ENCODE measurements around the gene FBXW7. TPM values are rescaled to one million over a fixed set of nuclear protein-coding genes. Genes with fewer than 3 reads are reported as not detected.

FBXW7 gene
- total RNA-seq, 2 donors from 2014 or later = 37.7 to 55.0 TPM

- intact Hi-C loops (cut with DNase I) = no loop called here
- no peak for DNase-seq (ENCODE audit: low spot score)
Observed at GRCh38 chr4:152454398-152455011, 81.4 kb downstream of the FBXW7 start.

- no peak for DNase-seq (ENCODE audit: low spot score)
- intact Hi-C loops (cut with DNase I) = no loop called here
Observed at GRCh38 chr4:152451496-152451895, 84.4 kb downstream of the FBXW7 start.

- intact Hi-C loops (cut with DNase I) = loop anchor here in 1 of 2 donors (5.0 kb wide), 1 partner anchor 232 kb away; no protein-coding TSS in a partner anchor
- no peak for DNase-seq (ENCODE audit: low spot score)
Observed at GRCh38 chr4:152448854-152449253, 87.0 kb downstream of the FBXW7 start.

GRCh38 chr4:152448038-152448707 is 87.7 kb downstream of the FBXW7 start:
- DNase-seq (ENCODE audit: low spot score) = no peak
- intact Hi-C loops (cut with DNase I) = loop anchor here in 1 of 2 donors (5.0 kb wide), 1 partner anchor 231 kb away; no protein-coding TSS in a partner anchor

- intact Hi-C loops (cut with DNase I) = no loop called here
Observed at GRCh38 chr4:152443859-152444258, 92.0 kb downstream of the FBXW7 start.

GRCh38 chr4:152437561-152437960 is 98.3 kb downstream of the FBXW7 start:
- no peak for DNase-seq (ENCODE audit: low spot score)
- intact Hi-C loops (cut with DNase I) = no loop called here

More at GRCh38 chr4:152443859-152444258, 92.0 kb downstream of the FBXW7 start:
- no peak for DNase-seq (ENCODE audit: low spot score)

- intact Hi-C loops (cut with DNase I) = no loop called here
- DNase-seq (ENCODE audit: low spot score) = no peak
Observed at GRCh38 chr4:152436384-152436783, 99.5 kb downstream of the FBXW7 start.

- intact Hi-C loops (cut with DNase I) = no loop called here
- no peak for DNase-seq (ENCODE audit: low spot score)
Observed at GRCh38 chr4:152434011-152434410, 101.9 kb downstream of the FBXW7 start.

GRCh38 chr4:152431784-152432183 is 104.1 kb downstream of the FBXW7 start:
- intact Hi-C loops (cut with DNase I) = no loop called here
- DNase-seq (ENCODE audit: low spot score) = no peak

GRCh38 chr4:152431291-152431690 is 104.6 kb downstream of the FBXW7 start:
- no peak for DNase-seq (ENCODE audit: low spot score)
- intact Hi-C loops (cut with DNase I) = no loop called here

GRCh38 chr4:152430507-152430906 is 105.4 kb downstream of the FBXW7 start:
- intact Hi-C loops (cut with DNase I) = no loop called here
- no peak for DNase-seq (ENCODE audit: low spot score)

- intact Hi-C loops (cut with DNase I) = loop anchor here in 1 of 2 donors (5.0 kb wide), 1 partner anchor 829 kb away; no protein-coding TSS in a partner anchor
- no peak for DNase-seq (ENCODE audit: low spot score)
Observed at GRCh38 chr4:152427981-152428380, 107.9 kb downstream of the FBXW7 start.

GRCh38 chr4:152424977-152425376 is 110.9 kb downstream of the FBXW7 start:
- intact Hi-C loops (cut with DNase I) = loop anchor here in 1 of 2 donors (5.0 kb wide), 1 partner anchor 832 kb away; no protein-coding TSS in a partner anchor
- DNase-seq (ENCODE audit: low spot score) = no peak

- no peak for DNase-seq (ENCODE audit: low spot score)
- intact Hi-C loops (cut with DNase I) = no loop called here
Observed at GRCh38 chr4:152424396-152424795, 111.5 kb downstream of the FBXW7 start.

GRCh38 chr4:152422817-152423320 is 113.0 kb downstream of the FBXW7 start:
- DNase-seq (ENCODE audit: low spot score) = no peak
- intact Hi-C loops (cut with DNase I) = loop anchor here in 1 of 2 donors (2.0 kb wide), 1 partner anchor 44 kb away; no protein-coding TSS in a partner anchor

- DNase-seq (ENCODE audit: low spot score) = no peak
- intact Hi-C loops (cut with DNase I) = no loop called here
Observed at GRCh38 chr4:152421576-152421975, 114.3 kb downstream of the FBXW7 start.

GRCh38 chr4:152419809-152420208 is 116.1 kb downstream of the FBXW7 start:
- intact Hi-C loops (cut with DNase I) = no loop called here
- no peak for DNase-seq (ENCODE audit: low spot score)

GRCh38 chr4:152417673-152418072 is 118.2 kb downstream of the FBXW7 start:
- intact Hi-C loops (cut with DNase I) = no loop called here

GRCh38 chr4:152415980-152416379 is 119.9 kb downstream of the FBXW7 start:
- DNase-seq (ENCODE audit: low spot score) = no peak
- intact Hi-C loops (cut with DNase I) = no loop called here

More at GRCh38 chr4:152417673-152418072, 118.2 kb downstream of the FBXW7 start:
- no peak for DNase-seq (ENCODE audit: low spot score)

- DNase-seq (ENCODE audit: low spot score) = no peak
Observed at GRCh38 chr4:152408514-152409327, 127.2 kb downstream of the FBXW7 start.

More at GRCh38 chr4:152408514-152409327, 127.2 kb downstream of the FBXW7 start:
- intact Hi-C loops (cut with DNase I) = no loop called here

Data from posterior vena cava (tissue), 2 donors.